Stimulated activated CD4-positive, alpha-beta T cell treated with anti-CD3 and anti-CD28 coated beads, Interleukin-15, amount 100 ng/mL, for 24 hours (primary cell): ENCODE results near the gene PUM1.

Source experiments
- DNase-seq: peaks from one replicate; pipeline ENCODE4 v3.0.0-alpha.2; 2020

Gene PUM1

DNA sequence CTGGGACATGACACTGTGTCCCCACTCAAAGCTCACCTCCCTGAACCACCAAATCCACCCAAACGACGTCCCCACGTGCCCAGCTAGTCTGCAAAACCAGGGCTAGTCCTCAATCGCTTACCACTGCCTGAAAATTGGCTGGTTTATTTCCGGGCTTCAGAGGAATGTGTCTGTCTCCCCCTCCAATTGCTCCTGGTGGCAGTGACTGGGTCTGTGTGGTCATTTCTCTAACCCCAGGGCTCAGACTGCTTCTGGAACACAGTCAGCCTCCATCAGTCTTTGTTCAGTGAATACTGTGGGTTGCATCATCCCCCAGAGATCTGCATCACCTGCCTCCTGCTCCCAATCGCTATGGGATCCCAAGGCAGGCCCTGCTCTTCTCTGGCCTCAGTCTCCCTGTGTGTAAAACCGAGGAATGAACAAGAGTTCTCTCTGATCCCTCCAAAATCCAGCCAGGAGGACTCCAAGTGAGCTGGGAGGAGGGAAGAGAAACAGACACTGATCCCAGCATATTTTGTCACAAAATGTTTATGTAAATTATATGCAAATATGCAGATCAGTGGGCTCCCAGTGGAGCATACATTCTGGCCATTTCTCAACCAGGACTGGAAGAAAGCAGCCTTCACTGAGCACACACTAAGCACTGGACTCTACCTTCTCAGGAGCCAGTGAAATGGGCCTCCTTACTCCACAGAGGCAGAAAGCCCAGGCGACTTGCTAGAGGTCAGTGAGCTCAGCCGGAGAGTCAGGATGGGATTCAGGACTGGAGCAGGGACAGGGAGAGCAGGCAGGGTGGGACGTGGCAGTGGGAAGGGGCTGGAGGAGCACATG is 177.8 kb downstream of the PUM1 start:
- no peak for DNase-seq

DNA sequence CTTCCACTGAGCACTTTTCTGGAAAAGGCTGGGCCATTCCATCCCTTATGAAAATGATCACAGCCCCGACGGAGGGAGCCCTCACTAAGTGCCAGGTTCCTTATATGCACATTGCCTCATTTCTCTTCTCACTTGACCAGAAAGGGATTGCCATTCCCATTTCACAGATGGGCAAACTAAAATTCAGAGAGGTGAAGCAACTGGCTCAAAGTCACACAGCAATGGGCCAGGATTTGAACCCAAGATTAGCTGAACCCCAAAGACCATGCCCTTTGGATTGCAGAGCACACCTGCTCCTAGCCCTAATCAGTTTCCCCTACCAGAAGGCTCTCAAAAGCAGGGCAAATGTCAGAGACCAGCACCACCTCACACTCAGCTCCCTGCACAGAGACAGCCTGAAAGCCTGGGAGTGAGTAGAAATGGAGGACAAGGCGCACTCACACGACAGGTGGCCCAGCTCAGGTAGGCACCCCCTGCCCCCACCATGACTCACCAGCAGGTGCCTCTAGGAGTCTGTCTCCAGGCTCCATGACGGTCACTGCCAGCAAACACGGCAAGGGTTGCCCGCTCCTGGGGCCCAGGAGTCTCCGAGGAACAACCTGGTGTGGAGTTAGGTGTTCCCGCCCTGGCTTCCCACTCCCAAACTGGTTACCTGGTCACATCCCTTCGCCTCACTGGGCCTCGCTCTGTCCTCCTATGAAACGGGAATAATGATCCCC is 178.6 kb downstream of the PUM1 start:
- DNase-seq, result no peak

GRCh38 chr1:30885570-30886522 is 179.7 kb downstream of the PUM1 start:
- DNase-seq, result no peak

DNA sequence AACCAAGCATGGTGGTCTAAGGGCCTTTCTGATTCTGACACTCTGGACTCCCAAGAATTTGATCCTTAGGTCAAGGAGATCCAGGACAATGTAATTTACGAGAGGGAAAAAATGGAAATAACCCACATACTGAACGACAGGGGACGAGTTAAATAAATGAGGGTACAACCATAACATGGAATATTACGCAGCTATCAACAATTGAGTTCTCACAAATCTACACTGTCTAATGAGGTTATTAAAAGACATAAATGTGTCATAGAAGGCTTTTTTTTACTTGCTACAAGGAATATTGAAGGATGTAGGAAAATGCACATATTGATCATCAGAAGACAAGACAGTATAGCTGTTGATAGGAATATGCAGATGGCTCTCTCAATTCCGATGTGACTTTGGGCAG is 180.8 kb downstream of the PUM1 start:
- DNase-seq, result no peak

DNA sequence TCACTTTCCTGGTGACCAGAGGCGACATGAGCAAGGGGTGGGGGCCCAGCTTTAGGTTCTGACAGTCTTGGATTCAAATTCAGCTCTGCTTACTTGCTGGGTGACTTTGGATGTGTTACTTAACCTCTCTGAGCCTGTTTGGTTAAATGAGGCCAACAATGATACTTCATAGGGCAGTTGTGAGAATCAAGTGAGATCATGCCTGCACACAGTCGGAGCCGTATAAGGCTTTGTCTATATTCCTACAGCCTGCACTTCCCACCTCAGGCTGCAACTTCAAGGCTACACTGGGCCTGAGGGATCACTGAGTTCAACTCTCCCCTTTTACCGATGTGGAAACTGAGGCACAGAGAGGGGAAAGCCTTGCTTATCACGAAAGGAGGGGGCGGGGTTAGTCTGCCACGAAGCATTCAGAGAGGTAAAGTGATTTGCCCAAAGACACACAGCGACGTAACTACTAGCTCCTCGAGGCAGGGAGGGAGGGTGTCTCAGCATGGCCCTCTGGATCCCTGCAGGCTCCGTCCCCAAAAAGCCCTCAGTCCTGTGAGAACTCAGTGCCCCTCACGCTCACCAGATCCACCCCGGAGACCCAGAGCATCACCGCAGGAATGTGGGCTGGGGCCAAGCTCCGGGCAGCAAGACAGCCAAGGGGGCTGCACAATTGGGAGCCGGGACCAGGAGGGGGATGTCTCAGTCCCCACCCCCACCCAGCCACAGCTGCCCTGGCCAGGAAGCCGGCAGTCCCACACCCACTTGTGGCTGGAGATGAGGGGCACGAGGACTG is 181.9 kb downstream of the PUM1 start:
- DNase-seq, result no peak

DNA sequence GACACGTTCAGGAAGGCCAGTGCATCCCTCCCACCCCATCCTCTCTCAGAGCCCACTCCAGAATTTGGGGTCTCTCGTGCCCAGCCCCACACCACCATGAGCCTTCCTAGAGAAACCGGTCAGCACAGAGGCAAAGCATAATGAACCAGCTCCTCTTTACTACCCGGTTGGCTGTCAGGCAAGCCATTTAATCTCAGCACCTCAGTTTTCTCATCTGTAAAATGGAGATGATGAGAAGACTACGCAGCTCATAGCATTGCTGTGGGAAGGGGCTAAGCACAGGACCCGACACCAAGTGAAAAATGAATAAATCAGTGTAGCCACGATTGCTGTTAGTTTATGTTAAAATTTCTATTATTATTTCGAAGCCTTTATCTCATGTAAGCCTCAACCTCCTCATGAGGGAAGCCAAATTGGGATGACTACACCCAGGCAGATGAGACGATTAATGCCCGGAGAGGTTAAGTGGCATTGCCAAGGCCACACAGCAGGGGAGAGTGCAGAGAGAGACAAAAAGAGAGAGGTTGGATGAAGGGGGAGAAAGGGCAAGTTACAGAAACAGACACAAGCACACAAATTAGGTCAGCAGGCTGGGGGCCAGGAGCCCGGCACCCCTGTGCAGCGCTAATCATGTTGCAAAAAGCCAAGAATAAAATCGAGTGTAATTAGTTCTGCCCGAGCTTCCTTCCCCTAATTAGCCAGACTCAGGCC is 182.7 kb downstream of the PUM1 start:
- no peak for DNase-seq
